Measurements from ENCODE around the gene IL31RA.

The IL31RA gene

DNA sequence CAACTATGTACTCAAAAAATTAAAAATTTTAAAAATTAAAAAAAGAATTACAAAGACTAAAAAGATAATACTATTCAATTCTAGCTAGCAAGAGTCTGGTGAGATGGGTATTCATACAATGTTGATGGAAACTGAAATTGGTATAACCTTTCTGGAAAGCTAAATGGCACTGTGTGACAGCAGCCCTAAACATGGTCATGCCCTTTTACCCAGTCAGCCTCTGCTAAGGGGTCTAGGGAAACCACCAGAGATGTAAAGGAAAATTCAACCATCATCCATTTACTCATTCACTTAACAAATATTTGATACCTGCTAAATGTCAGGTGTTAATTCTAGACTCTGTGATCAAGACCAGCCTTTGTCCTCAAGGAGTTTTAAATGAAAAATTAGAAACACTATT is 29.3 kb downstream of the IL31RA start:
- H3K4me3 ChIP-seq (ENCODE audit: low read length) = no peak overlapping the region
- no peaks in the 10 kb centered on the region for H3K4me1 ChIP-seq (ENCODE audit: control insufficient read depth, insufficient read depth, low read length)
- no peaks in the 10 kb centered on the region for H3K9me3 ChIP-seq (ENCODE audit: control insufficient read depth, insufficient read depth, low read length)
- DNase-seq (ENCODE audit: low read depth, low spot score) = no peak
- no peaks in the 10 kb centered on the region for H3K36me3 ChIP-seq (ENCODE audit: control insufficient read depth, insufficient read depth, low read length)
- no peaks in the 10 kb centered on the region for H3K27me3 ChIP-seq (ENCODE audit: control insufficient read depth, insufficient read depth, low read length)
- no peak overlapping the region for H3K27ac ChIP-seq (ENCODE audit: low read length)

DNA sequence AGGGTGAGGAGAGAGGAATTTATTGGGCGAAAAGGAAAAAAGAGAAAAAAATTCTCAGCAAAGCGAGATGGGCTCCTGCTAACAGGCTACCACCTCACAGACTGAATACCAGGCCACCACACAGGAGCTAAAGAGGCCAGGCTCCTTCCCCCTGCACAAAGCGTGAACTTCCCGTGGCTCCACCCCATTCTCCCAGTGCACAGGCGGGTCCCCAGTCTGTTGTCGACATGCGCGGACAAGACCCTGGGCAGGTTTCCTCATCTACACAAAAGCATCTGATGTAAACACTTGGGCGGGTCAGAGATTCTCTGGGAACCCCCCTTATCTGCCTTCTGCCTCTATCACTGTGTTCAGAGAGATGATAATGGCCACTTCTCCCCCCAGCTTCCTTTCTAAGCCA is 34.2 kb downstream of the IL31RA start:
- Histone ChIP-seq H3K36me3 (ENCODE audit: control insufficient read depth, insufficient read depth, low read length) (no peaks in the 10 kb centered on the region), H3K27me3 (ENCODE audit: control insufficient read depth, insufficient read depth, low read length) (no peaks in the 10 kb centered on the region), H3K27ac (ENCODE audit: low read length) (no peak overlapping the region), H3K4me3 (ENCODE audit: low read length) (no peak overlapping the region), H3K4me1 (ENCODE audit: control insufficient read depth, insufficient read depth, low read length) (no peaks in the 10 kb centered on the region), H3K9me3 (ENCODE audit: control insufficient read depth, insufficient read depth, low read length) (no peaks in the 10 kb centered on the region)
- no peak for DNase-seq (ENCODE audit: low read depth, low spot score)
- no CpG with 5 or more reads among the region's 9 CpGs for WGBS (ENCODE audit: insufficient coverage, insufficient read length)

GRCh38 chr5:55888205-55888604 is 37.0 kb downstream of the IL31RA start:
- Histone ChIP-seq H3K4me3 (ENCODE audit: low read length) (no peak overlapping the region), H3K9me3 (ENCODE audit: control insufficient read depth, insufficient read depth, low read length) (no peaks in the 10 kb centered on the region), H3K27ac (ENCODE audit: low read length) (no peak overlapping the region), H3K27me3 (ENCODE audit: control insufficient read depth, insufficient read depth, low read length) (no peaks in the 10 kb centered on the region), H3K36me3 (ENCODE audit: control insufficient read depth, insufficient read depth, low read length) (no peaks in the 10 kb centered on the region), H3K4me1 (ENCODE audit: control insufficient read depth, insufficient read depth, low read length) (no peaks in the 10 kb centered on the region)
- DNase-seq (ENCODE audit: low read depth, low spot score) = no peak
- WGBS (ENCODE audit: insufficient coverage, insufficient read length) = no CpG with 5 or more reads among the region's 5 CpGs

DNA sequence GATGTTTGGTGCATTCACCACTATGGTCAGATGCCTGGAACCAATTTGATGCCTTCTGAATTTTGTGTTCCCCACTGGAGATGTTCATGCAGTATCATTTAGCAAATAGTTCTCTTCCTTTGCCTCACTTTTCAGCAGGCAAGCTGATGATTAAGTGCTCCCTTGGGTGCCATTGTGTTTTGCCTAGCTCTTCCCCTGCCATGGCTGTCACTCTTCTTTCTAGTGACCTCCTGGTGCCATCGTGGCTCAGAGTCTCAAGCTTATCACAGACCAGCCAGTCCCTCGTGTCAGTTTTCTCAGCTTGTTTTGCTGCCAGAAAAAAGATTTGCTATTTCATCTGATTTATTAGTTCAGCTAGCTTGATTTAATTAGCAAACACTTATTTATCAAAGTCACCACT is 41.3 kb downstream of the IL31RA start:
- Histone ChIP-seq H3K4me3 (ENCODE audit: low read length) (no peak overlapping the region), H3K27ac (ENCODE audit: low read length) (no peak overlapping the region), H3K36me3 (ENCODE audit: control insufficient read depth, insufficient read depth, low read length) (no peaks in the 10 kb centered on the region), H3K4me1 (ENCODE audit: control insufficient read depth, insufficient read depth, low read length) (no peaks in the 10 kb centered on the region), H3K9me3 (ENCODE audit: control insufficient read depth, insufficient read depth, low read length) (no peaks in the 10 kb centered on the region), H3K27me3 (ENCODE audit: control insufficient read depth, insufficient read depth, low read length) (no peaks in the 10 kb centered on the region)
- no CpG with 5 or more reads among the region's 2 CpGs for WGBS (ENCODE audit: insufficient coverage, insufficient read length)
- no peak for DNase-seq (ENCODE audit: low read depth, low spot score)

DNA sequence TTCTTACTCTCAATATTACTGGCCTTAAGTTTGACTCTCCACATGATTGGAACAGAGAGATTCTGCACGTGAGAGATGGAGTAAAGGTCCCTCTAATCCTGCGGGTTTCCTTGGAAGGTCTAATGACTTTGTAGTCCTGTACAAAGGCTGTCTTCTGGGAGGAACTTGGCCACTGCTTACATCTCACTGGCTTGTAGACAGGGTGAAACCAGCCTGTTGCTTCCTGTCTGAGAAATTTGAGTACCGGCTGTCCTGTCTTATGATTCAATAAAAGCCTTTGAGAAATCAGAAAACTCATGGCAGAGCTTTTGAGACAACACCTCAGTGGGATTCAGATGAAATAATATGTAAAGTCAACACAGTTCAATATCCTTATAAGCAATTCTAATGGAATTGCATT is 43.0 kb downstream of the IL31RA start:
- H3K27ac ChIP-seq (ENCODE audit: low read length) = no peak overlapping the region
- no peaks in the 10 kb centered on the region for H3K27me3 ChIP-seq (ENCODE audit: control insufficient read depth, insufficient read depth, low read length)
- H3K9me3 ChIP-seq (ENCODE audit: control insufficient read depth, insufficient read depth, low read length) = no peaks in the 10 kb centered on the region
- H3K4me3 ChIP-seq (ENCODE audit: low read length) = no peak overlapping the region
- H3K4me1 ChIP-seq (ENCODE audit: control insufficient read depth, insufficient read depth, low read length) = no peaks in the 10 kb centered on the region
- no CpG with 5 or more reads among the region's 3 CpGs for WGBS (ENCODE audit: insufficient coverage, insufficient read length)
- no peak for DNase-seq (ENCODE audit: low read depth, low spot score)
- no peaks in the 10 kb centered on the region for H3K36me3 ChIP-seq (ENCODE audit: control insufficient read depth, insufficient read depth, low read length)

DNA sequence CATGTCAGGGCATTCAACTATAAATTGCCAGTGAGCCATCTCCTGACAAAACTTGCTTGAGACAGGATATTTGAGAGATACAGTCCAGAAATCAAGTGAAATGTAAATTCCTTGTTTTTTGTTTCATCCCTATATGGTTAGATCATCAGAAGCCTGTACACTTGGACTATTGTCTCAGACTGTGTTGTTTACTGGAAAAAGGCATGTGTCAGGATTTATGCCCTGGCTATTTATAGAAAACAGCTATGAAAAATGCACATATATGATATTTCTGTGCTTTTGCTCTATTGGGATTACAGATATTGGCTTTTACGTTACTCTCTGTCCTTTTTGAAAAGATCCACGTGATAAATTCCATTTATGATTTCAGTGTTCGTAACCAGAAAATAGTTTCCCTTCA is 44.2 kb downstream of the IL31RA start:
- no CpG with 5 or more reads among the region's 3 CpGs for WGBS (ENCODE audit: insufficient coverage, insufficient read length)
- DNase-seq (ENCODE audit: low read depth, low spot score) = no peak
- no peaks in the 10 kb centered on the region for H3K9me3 ChIP-seq (ENCODE audit: control insufficient read depth, insufficient read depth, low read length)
- H3K36me3 ChIP-seq (ENCODE audit: control insufficient read depth, insufficient read depth, low read length) = no peaks in the 10 kb centered on the region
- H3K27ac ChIP-seq (ENCODE audit: low read length) = no peak overlapping the region
- no peaks in the 10 kb centered on the region for H3K27me3 ChIP-seq (ENCODE audit: control insufficient read depth, insufficient read depth, low read length)
- no peak overlapping the region for H3K4me3 ChIP-seq (ENCODE audit: low read length)
- no peaks in the 10 kb centered on the region for H3K4me1 ChIP-seq (ENCODE audit: control insufficient read depth, insufficient read depth, low read length)

DNA sequence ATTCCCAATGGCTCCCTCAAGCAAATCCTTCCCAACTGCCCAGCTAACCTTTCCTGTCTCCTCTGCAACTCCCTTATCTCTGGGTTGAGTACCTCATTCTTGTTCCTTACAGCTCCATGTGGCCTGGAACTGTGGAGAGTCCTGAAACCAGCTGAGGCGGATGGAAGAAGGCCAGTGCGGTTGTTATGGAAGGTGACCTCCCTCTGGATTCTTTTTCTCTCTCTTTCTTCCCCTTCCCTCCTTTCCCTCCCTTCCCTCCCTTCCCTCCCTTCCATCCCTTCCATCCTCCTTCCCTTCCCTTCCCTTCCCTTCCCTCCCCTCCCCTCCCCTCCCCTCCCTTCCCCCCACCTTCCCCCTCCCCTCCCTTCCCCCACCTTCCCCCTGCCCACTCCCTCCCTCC is 45.1 kb downstream of the IL31RA start:
- no peak overlapping the region for H3K4me3 ChIP-seq (ENCODE audit: low read length)
- no peaks in the 10 kb centered on the region for H3K36me3 ChIP-seq (ENCODE audit: control insufficient read depth, insufficient read depth, low read length)
- H3K27ac ChIP-seq (ENCODE audit: low read length) = no peak overlapping the region
- no peaks in the 10 kb centered on the region for H3K27me3 ChIP-seq (ENCODE audit: control insufficient read depth, insufficient read depth, low read length)
- WGBS (ENCODE audit: insufficient coverage, insufficient read length) = no CpG with 5 or more reads among the region's 2 CpGs
- no peaks in the 10 kb centered on the region for H3K9me3 ChIP-seq (ENCODE audit: control insufficient read depth, insufficient read depth, low read length)
- no peak for DNase-seq (ENCODE audit: low read depth, low spot score)
- no peaks in the 10 kb centered on the region for H3K4me1 ChIP-seq (ENCODE audit: control insufficient read depth, insufficient read depth, low read length)

DNA sequence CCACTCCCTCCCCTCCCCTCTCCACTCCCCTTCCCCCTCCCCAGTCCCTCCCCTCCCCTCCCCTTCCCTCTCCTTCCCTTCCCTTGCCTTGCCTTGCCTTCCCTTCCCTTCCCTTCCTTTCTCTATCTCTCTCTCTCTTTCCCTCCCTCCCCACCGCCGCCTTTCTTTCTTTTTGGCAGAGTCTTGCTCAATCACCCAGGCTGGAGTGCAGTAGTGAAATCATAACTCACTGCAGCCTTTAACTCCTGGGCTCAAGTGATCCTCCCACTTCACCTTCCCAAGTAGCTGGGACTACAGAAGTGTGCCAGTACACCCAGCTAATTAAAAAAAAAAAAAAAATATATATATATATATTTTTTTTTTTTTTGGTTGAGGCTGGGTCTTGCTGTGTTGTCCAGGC is 45.5 kb downstream of the IL31RA start:
- H3K27ac ChIP-seq (ENCODE audit: low read length) = no peak overlapping the region
- H3K4me3 ChIP-seq (ENCODE audit: low read length) = no peak overlapping the region
- DNase-seq (ENCODE audit: low read depth, low spot score) = no peak
- no peaks in the 10 kb centered on the region for H3K27me3 ChIP-seq (ENCODE audit: control insufficient read depth, insufficient read depth, low read length)
- H3K4me1 ChIP-seq (ENCODE audit: control insufficient read depth, insufficient read depth, low read length) = no peaks in the 10 kb centered on the region
- no CpG with 5 or more reads among the region's 2 CpGs for WGBS (ENCODE audit: insufficient coverage, insufficient read length)
- H3K9me3 ChIP-seq (ENCODE audit: control insufficient read depth, insufficient read depth, low read length) = no peaks in the 10 kb centered on the region
- H3K36me3 ChIP-seq (ENCODE audit: control insufficient read depth, insufficient read depth, low read length) = no peaks in the 10 kb centered on the region

DNA sequence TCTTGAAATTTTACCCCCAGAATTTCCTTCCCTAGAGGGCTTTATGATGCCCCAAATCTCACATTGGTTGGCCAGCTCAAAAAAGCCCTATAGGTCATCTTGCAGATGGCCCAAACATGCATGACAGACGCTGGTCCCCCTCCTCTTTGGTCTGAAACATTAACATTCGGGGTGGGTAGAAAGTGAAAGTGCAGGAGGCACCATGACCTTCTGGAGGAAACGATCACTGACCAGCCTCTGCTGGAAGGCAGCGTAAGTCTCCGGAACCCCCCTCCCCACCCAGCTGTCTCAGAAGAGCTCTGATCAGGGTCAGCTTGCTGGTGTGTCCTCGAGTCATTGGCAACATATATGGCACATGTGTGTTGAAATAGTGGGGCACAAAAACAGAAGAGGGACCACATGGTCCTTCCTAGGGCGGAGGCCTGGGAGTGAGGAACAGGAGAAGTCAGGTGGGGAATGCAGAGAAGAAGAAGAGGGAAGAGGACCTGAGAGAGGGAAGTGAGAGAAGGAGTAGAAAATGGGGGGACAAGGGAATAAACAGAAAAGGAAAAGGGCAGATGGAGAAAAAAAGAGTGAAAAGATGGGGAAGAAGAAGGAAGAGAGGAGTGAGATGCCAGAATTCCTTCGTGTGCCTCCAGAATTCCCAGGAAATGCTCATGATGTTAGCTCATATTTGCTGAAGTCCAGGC is 46.2 kb downstream of the IL31RA start:
- DNase-seq (ENCODE audit: low read depth, low spot score) = no peak
- no peaks in the 10 kb centered on the region for H3K36me3 ChIP-seq (ENCODE audit: control insufficient read depth, insufficient read depth, low read length)
- H3K9me3 ChIP-seq (ENCODE audit: control insufficient read depth, insufficient read depth, low read length) = no peaks in the 10 kb centered on the region
- no peak overlapping the region for H3K4me3 ChIP-seq (ENCODE audit: low read length)
- H3K27me3 ChIP-seq (ENCODE audit: control insufficient read depth, insufficient read depth, low read length) = no peaks in the 10 kb centered on the region
- WGBS (ENCODE audit: insufficient coverage, insufficient read length) = no CpG with 5 or more reads among the region's 8 CpGs
- no peaks in the 10 kb centered on the region for H3K4me1 ChIP-seq (ENCODE audit: control insufficient read depth, insufficient read depth, low read length)
- H3K27ac ChIP-seq (ENCODE audit: low read length) = no peak overlapping the region

DNA sequence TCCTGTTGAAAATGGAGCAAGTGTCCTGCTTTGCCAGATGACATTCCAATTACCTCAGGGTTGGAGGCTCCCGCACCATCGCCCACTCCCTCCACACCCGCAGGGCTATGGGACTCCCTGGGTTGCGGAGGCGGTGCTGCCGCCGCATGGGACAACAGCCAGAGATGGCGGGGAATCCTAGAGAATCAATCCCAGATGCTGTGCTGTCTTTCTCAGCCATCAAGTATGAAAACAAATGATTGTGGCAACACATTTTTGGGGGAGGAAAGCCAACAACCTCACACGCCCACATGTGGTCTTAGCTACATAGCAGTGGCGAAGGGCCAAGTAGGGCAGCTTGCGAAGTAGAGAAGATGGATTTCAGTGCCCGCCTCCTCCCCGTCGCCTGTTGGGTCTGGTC is 46.7 kb downstream of the IL31RA start:
- no CpG with 5 or more reads among the region's 14 CpGs for WGBS (ENCODE audit: insufficient coverage, insufficient read length)
- no peak overlapping the region for H3K27ac ChIP-seq (ENCODE audit: low read length)
- H3K9me3 ChIP-seq (ENCODE audit: control insufficient read depth, insufficient read depth, low read length) = no peaks in the 10 kb centered on the region
- no peaks in the 10 kb centered on the region for H3K36me3 ChIP-seq (ENCODE audit: control insufficient read depth, insufficient read depth, low read length)
- no peak overlapping the region for H3K4me3 ChIP-seq (ENCODE audit: low read length)
- no peaks in the 10 kb centered on the region for H3K27me3 ChIP-seq (ENCODE audit: control insufficient read depth, insufficient read depth, low read length)
- no peaks in the 10 kb centered on the region for H3K4me1 ChIP-seq (ENCODE audit: control insufficient read depth, insufficient read depth, low read length)
- DNase-seq (ENCODE audit: low read depth, low spot score) = no peak

DNA sequence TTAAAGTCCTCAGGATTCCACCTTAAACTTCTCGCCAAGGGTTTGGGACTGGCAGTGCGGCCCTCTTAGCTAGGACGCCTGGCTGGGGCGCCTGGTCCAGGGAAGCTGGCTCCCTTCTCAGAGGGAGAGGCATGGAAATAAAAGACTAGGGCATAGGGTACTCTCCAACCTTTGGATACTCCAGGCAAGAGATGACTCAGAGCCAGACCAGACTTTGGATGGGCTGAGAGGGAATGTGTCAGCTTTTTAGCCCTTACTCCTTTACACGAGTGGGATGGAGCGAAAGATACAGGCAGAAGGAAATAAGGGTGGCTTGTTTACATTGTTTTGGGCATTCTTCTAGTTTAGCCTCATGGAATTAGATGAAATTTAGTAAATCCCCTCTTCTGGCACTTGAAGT is 48.2 kb downstream of the IL31RA start:
- H3K4me1 ChIP-seq (ENCODE audit: control insufficient read depth, insufficient read depth, low read length) = no peaks in the 10 kb centered on the region
- H3K27me3 ChIP-seq (ENCODE audit: control insufficient read depth, insufficient read depth, low read length) = no peaks in the 10 kb centered on the region
- no peak for DNase-seq (ENCODE audit: low read depth, low spot score)
- no peaks in the 10 kb centered on the region for H3K9me3 ChIP-seq (ENCODE audit: control insufficient read depth, insufficient read depth, low read length)
- H3K36me3 ChIP-seq (ENCODE audit: control insufficient read depth, insufficient read depth, low read length) = no peaks in the 10 kb centered on the region
- H3K4me3 ChIP-seq (ENCODE audit: low read length) = no peak overlapping the region
- no peak overlapping the region for H3K27ac ChIP-seq (ENCODE audit: low read length)
- no CpG with 5 or more reads among the region's 6 CpGs for WGBS (ENCODE audit: insufficient coverage, insufficient read length)
